ENCODE measurements around the gene SLC8A1.

SLC8A1 gene

DNA sequence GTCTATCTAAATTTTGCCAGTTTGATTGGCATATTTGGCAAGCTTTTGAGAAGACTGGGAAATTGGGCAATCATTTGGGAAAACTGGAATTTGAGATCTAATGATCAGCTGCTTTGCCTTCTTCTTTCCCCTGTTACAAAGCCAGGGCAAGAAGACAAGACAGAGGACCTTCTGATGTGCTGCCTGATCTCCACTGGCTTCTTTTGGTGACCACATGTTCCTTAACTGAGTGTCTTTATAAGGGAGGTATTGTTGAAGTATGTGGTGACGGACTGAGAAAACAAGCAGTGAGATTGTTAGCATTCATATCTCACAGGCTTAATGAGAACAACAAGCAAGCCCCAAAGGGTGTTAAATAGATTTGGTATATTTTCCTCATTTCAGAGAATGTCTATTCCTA, 175.8 kb downstream of the SLC8A1 start:
- DNase-seq = no peak

DNA sequence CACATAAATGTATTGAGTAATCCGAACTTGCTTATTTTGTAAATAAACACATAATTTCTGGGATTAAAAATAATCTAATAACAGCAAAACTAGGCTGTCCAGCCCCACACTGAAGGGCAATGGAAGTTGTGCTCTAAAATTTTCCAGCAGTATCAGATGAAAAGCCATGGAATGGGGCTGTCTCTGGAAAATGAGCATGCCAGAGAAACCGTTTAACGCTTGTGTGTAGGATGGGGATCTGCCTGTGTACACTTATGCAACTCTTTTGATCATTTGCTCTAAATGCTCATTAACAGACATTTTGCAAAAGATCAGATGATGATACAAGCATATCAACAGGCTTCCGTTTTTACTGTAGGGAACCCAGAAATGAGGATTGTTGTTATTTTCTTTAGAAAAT, 177.6 kb downstream of the SLC8A1 start:
- DNase-seq = no peak

DNA sequence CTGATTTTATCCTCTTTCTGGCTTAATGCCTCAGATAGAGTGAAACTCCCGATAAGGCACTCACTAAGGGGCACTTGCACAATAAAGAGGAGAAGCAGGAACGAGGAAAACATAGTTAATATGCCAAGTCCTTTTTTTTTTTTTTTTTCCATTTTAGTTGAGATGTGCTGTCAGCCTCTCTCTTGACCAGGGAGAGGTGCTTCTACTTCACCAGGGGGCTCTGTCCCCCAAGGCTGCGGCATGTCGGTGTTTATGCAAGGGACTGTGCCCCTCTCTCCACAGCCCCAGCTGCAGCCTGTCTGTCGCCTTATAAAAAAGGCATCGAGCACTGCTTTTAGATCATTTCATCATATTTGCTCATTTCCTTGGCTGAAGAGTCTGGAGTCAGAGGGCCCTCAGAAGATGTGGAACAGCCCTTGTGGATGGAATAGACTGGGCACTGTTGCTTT, 178.1 kb downstream of the SLC8A1 start:
- no peak for DNase-seq

DNA sequence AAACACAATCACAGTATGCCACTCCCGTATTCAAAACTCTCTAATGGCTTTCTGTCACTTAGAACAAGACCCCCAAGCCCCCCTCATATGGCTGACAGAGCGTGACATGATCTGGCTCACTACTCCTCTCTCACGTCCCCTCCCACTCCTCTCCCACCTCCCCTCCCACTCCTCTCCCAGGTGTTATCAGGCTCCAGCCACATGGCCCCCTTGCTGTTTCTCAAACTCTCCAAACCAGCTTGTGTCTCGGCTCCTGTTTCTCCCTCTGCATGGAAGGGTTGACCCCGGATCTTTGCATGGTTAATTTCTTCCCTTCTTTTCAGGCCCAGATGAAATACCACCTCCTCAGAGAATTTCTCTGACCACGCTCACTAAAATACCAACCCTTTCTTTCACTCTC, 180.8 kb downstream of the SLC8A1 start:
- DNase-seq = no peak

DNA sequence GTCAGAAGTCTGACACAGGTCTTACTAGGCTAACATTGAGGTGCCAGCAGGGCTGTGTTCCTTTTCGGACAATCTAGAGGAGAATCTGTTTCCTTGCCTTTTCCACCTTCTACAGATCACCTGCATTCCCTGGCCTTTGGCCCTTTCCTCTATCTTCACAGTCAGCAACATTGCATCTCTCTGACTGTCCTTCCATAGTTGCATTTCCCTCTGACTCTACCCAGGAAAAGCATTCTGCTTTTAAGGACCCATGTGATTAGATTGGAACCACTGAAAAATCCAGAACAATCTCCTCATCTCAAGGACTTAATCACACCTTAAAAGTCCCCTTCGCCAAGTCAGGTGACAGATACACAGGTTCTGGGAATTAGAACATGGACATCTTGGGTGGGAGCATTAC, 181.5 kb downstream of the SLC8A1 start:
- DNase-seq = no peak

DNA sequence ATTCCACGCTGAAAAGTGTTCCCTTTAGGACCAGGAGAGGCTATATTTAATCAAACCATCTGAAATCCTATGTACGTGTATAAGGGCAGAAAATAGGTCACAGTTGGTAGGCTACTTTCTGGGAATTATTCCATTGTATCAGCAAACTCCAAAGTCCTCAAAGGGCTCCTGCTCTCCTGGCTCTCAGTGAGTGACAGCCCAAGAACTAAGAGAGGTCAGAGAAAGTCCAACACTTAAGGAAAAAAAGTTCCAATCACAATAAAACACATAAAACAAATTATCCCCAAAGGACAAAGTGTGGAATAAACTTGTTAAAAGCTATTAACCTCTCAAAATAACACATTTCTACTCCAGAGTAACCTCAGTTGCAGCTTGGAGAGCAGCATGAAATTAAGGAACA, 183.3 kb downstream of the SLC8A1 start:
- DNase-seq = no peak

DNA sequence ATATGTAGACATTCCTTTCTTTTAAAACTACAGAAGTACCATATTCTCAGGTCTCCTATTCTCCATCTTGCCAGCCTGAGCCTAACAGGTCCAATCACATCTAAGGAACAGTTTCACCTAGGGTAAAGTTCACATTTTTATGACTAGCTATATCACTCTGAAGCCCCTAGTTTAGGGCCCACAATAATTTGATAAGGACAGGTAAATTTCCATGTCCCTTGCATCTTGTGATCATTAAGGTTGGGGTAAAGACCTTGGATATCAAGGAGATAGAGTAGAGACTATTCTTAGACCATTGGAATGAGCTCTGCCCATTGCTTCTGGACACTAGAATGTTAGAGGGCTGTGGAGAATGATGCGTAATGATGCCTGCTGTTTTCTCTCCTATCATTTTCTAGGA, 185.7 kb downstream of the SLC8A1 start:
- DNase-seq = no peak

DNA sequence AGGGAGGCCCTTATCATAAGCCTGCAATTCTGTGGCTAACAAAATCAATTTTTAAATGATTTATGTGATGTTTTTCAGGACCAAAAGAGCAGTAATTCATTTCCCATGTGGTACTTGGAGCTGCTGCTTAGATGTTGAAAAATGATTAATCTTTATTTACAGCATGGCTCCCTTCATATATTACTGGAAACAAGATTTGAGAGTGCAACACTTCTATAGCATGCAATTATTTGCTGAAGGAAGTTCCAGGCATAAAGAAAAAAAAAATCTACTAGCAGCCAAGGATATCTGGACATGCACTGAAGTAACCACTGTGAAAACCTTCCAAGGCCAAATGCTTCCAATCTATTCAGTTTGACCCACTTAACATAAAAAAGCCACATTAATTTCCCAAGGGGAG, 186.3 kb downstream of the SLC8A1 start:
- DNase-seq = no peak

DNA sequence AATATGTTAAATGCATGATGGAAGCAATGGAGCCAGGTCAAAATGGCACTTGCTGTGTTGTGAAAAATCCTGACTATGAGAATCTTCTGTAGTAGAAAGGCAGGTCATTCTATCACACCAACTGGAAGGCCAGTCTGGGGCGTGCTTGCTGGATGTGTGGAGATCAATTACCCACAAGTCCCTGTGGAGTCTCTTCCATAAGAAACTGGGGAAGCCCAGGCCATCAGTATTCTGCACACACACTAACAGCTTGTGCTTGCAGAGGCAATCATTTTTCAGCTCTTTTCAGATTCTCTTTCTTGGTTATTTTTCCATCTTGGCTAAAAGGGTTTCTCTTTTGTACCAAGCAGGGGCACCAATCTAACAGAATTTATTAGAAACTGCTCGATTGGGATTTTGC, 190.8 kb downstream of the SLC8A1 start:
- DNase-seq = no peak

DNA sequence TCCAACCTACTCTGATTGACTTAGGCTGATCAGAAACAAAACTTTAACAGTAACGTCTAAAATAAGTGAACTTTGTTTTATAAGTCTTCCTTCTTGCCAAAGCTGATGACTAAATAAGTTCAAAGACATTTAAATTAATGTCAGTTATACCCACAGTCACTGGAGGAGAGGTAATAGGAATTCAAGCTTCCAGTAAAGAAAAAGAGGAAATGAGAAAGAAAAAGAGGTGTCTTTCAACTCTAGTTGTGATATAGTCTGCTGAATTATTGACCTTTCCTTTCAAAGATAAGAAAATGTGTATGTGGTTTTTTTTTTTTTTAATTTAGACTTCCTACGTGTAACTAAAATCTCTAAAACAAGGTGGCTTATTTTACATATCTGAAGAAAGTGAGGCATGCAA, 191.5 kb downstream of the SLC8A1 start:
- no peak for DNase-seq

DNA sequence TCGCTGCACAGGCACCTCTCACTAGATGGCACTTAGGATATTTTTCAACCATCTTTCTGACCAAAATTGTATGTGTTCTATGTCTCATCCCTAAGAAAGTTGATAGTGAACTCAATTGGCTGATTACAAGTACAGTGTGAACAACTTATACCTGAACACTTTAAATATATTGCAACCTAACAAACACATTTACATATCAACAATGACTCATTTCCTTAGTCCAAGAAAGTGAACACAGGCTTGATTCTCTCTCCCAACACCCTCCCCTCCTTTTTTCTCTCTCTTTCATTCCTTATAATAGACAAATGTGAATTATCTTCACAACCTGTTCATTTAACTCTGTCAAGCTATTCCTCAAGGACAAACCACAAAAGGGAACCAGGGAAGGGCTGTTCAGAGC, 192.0 kb downstream of the SLC8A1 start:
- no peak for DNase-seq

DNA sequence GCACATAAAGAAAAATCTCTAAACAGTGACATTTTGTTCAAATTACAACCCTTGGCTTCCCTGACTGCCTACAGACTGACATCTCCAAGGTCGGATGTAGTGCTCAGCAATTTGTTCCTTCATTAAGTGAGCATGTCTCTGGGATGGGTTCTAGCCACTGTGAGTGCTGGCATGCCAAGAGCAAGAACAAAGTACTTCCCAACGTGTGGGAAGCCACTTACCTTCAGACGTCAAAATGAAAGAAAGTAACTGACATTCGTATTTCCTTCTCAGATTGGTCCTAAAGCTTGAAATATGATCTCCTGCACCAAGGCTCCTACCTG, 193.8 kb downstream of the SLC8A1 start:
- DNase-seq = no peak

DNA sequence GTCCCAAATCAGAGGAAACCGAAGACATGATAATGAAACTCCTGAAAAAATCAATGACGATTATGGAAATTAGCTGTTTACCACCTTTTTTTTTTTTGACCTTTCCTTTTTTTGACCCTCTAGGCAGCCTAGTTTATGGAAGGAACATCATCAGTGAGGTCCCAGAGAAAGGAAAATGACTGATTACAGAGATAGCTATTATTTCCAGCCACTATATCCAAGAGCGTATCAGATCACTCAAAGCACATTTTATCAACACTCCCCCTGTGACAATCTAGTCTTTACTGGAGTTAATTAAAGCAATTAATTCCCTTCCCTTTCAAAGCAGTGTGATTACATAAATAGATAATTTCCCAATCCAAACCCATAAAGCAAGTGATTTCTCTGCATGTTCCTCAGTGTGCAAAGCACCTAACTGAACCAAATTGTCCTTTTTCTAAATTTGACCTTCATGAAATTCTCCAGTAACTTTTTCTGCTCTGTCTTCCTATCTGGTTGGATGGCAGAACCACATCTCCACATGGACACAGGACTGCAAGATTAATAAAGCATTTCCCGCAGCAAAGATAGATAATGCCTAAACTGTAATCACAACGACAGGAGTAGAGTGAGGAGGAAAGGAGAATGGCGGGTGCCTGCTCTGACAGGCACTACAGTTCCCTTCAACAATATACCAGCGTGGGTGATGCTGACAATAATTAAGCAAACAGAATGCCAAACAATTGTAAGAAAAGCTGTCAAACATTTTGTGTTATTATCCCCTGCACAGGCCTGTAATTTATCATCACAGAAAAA, 194.4 kb downstream of the SLC8A1 start:
- DNase-seq = no peak

DNA sequence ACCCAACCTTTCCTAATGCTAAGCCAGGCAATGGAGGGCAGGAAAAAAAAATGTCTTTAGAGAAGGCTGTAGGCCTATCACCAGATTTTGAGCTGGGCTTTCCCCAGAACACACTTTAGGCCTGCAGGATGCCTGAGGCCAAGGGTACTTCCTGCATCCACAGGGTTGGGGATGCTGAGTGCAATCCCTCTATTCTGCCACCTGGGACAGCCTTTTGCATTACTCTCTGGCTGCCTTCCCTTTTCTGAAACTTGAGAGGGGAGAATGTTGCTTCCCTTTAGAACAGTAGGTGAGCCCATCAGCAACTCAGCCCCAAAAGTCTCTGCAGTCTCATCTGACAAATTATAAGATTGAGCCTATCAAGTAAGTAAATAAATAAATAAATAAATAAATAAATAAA, 195.2 kb downstream of the SLC8A1 start:
- DNase-seq = no peak

DNA sequence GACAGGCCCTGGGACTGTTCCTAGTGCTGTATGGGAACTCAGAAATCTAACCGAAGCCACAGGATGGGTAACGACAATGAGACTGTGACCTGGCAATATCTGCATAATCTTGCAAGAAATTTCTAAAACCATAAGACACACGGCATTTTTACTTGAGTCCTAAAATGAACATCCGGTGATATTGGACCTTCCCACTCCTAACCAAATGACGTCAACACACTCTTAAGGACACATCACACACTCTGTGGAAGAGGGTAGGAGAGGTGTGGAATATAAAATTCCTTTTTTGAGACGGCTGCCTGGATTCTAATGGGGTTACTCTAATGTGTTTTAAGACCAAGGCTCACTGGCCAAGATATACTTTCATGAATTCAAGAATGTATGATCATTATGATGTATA, 195.9 kb downstream of the SLC8A1 start:
- no peak for DNase-seq

DNA sequence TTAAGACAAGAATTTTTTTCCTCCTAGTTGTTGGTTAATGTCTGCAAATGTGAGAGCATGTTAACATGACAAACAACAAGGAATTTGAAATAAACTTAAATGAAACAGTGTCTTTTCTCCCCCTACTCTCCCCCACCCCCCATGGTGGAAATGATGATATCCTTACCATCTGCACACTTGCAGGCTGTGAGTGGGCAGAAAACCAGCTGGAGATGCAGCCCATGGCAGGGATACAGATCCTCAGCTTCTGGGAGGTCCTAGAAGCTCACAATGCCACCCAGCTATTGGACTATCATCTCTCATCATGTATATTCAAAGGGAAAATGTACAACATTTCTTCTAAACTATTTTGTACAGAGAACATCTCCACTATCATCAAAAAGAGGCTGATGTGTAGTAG, 196.8 kb downstream of the SLC8A1 start:
- DNase-seq = peak in 4 of 56 donors; percentile 2 to 47 (median 6)

DNA sequence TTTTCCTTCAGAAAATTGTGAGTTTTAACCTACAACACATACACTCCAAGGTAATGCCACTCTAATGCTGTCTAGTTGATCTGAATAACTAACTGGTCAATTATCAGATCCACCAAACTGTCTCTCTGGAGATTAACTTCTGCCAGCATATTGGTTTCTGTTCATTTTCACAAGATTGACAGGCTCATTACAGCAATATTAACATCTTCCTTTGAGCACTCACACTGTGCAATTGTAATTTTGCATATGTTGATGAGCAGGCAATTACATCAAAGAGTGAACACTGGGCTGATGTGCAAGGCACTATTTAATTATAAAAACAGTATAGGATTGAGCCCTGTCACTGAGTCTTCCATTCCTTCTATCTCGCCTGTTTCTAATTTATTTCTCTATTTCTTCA, 197.3 kb downstream of the SLC8A1 start:
- no peak for DNase-seq

DNA sequence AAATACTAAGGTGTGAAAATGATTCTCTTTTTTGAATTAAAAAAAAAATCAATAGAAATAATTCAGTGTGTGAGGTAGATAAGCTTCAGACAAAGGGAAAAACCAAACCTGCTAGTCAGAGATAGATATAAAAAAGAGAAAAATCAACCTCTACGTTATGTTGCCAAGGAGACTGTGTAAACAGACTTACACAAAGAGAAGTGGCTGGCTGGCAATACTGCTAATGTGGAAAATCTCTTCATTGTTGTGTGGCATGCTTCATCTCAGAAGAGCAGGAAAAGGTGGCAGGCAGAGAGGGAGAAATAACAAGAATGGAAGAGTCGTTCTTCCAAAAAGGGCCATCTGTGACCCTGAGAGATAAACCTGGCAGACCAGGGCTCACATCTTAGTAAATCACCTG, 200.8 kb downstream of the SLC8A1 start:
- no peak for DNase-seq

DNA sequence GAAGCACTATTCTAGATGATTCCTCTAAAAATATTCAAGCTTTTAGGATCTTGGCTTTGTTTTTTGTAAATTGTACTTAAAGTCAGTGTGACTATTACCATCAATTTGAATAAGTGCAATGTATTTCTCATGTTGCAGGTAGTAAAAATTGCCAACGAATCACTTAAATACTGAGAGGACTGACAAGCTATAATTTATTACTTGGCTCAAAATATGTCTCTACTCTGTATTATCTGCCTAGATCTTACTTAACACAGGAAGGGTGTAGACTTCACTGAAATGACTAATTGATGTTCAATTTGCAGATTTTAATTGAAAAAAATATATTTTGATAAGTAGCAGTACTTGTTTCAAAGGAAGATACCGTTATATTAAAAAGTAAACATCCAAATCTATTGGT, 202.3 kb downstream of the SLC8A1 start:
- DNase-seq = no peak

DNA sequence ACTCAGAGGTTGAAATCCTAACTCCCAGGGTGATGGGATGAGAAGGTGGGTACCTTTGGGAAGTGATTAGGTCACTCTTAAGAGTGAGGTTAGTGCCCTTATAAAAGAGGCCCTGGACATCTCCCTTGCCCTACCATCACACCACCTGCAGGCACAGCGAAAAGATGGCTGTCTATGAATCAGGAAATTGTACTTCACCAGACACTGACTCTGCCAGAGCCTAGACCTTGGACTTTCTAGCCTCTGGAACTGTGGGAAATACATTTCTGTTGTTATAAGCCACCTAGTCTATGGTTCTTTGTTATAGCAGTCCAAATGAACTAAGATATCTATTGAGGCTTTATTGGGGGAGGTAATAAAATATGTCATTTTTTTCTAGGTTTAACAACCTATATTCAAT, 203.6 kb downstream of the SLC8A1 start:
- DNase-seq = no peak

DNA sequence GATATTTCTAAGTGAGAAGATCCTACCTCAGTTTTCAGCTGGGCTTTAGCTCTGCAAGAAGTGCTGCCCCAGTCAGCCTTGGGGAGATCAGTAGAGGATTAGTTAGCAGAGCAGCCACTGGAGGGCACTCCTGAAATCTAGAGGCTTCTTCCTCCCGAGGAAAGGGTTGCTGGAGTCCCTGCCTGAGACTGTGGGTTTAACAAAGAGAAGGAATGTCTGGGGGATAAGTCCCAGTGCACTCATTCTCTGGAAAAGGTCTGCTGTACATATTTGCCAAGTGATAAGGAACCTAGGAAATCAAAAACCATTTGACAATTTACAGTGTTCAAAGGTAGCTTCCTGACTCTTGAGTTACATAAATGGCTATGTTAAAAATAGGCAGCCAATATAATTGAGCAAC, 207.2 kb downstream of the SLC8A1 start:
- peak in 12 of 56 donors; percentile 2 to 41 (median 18) for DNase-seq

DNA sequence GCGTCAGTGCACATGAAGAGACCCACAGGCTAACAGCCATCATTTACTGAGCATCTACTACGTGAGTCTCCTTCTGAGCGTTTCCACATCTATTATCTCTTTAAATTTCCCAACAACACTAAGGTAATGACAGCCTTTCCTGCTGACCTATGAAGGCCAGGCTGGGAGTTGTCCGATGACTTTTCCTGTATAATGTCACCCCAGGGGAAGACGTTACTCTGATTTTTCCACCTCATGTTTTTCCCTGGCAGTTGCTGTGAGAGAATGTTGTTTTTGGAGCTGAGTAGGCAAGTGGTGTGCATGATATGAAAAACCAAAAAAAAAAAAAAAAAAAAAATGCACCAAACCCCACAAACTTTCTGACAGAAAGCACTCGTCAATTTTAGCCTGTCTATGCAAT, 207.6 kb downstream of the SLC8A1 start:
- no peak for DNase-seq

DNA sequence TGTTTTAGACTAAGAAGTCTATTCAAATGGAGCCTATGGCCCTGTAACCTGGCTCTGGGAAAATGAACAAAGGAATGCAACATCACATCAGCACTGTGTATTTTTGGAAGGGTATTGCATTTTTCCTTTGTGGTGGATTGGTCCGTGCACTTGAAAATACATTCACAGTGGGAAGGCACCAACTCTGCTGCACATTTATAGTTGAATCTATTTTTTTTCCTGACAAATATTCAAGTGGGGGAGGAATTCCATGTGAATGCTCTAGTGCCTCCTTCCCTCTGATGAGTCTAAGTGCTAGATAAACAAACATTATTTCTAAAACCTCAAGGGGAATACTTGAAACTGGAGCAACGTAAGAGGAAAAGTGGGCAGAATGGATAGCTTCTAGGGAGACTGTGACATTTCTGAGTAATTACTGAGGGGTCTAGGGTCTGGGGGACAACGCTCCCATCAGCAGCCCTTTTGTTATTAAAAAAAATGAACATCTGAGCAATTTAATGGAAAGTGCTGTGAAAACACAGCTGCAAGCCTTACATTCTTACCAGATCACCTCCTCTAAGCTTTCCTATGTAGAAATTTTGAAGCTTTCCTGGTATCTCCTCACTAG, 208.2 kb downstream of the SLC8A1 start:
- DNase-seq = no peak

DNA sequence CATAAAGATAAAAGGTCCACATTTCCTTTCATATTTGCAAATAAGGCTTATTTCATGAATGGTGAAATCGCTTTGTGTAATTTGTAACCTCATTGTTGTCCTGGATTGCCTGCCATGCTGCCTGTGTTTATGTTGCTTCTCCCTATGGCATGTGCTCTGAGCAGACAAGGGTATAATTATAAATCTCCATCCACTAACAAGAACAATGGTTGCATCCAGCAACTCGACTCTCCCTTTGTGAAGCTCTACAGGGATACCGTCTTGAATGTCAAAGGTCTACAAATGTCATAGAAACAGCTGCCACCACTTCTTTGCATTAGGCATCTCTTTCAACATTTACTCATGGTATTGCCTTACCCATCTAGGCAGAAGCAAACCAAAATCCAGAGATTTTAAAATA, 209.6 kb downstream of the SLC8A1 start:
- DNase-seq = no peak
